Neuron (in vitro differentiated cells): ENCODE results near the gene PLA2G4A.
A peak's percentile ranks its signal among the peaks of the same experiment; 100 is the strongest.

Experiments
- H2AFZ ChIP-seq: one replicate; pipeline ENCODE4 v1.6.1; 2013; ENCODE audit warnings: low read depth, mild to moderate bottlenecking, inconsistent platforms, low read length, moderate library complexity
- H3K27me3 ChIP-seq: one replicate; pipeline ENCODE4 v1.6.1; 2013; ENCODE audit warnings: low read length; ENCODE audit not compliant: insufficient read depth
- H3K36me3 ChIP-seq: one replicate; pipeline ENCODE4 v1.6.1; 2013; ENCODE audit warnings: low read length; ENCODE audit not compliant: insufficient read depth
- H3K4me1 ChIP-seq: one replicate; pipeline ENCODE4 v1.6.1; 2013; ENCODE audit warnings: low read length; ENCODE audit not compliant: insufficient read depth
- H3K4me3 ChIP-seq: 2 replicates; pipeline ENCODE4 v1.5.1; 2013; ENCODE audit warnings: mild to moderate bottlenecking, low read length, moderate library complexity
- H3K9me3 ChIP-seq: one replicate; pipeline ENCODE4 v1.6.1; 2013; ENCODE audit warnings: low read length

Gene PLA2G4A

DNA sequence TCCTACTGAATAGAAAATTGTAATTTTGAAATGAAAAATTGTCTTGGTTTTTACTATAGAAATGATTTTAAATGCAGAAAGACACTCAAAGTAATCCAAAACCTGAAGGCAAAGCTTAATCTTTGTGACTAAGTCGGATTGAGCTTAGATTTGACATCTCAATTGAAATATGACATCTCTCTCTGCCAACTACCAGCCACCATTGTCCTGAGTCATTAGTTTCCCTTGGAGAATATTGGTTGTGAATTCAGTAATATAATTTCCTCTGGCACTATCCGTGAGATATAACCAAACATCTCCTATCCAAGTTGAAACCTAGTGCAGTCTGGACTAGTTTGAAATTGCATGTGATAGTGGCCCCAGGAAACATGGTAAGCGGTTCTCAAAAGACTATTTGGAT lies 37.1 kb downstream of the PLA2G4A start:
- no peak overlapping the region for H2AFZ ChIP-seq
- no peaks in the 10 kb centered on the region for H3K4me1 ChIP-seq
- no peak overlapping the region for H3K4me3 ChIP-seq
- no peaks in the 10 kb centered on the region for H3K36me3 ChIP-seq
- H3K27me3 ChIP-seq: no peaks in the 10 kb centered on the region
- no peaks in the 10 kb centered on the region for H3K9me3 ChIP-seq

GRCh38 chr1:186869526-186870228 lies 40.9 kb downstream of the PLA2G4A start:
- Histone ChIP-seq H2AFZ (no peak overlapping the region), H3K36me3 (no peaks in the 10 kb centered on the region), H3K9me3 (no peaks in the 10 kb centered on the region), H3K4me1 (peaks cover 23% of the 10 kb centered on the region), H3K27me3 (no peaks in the 10 kb centered on the region), H3K4me3 (no peak overlapping the region)

- Histone ChIP-seq H3K36me3 (no peaks in the 10 kb centered on the region), H3K9me3 (no peaks in the 10 kb centered on the region), H2AFZ (no peak overlapping the region), H3K27me3 (no peaks in the 10 kb centered on the region), H3K4me3 (no peak overlapping the region), H3K4me1 (peaks cover 23% of the 10 kb centered on the region)
Measured at GRCh38 chr1:186871784-186872183, 43.0 kb downstream of the PLA2G4A start.

DNA sequence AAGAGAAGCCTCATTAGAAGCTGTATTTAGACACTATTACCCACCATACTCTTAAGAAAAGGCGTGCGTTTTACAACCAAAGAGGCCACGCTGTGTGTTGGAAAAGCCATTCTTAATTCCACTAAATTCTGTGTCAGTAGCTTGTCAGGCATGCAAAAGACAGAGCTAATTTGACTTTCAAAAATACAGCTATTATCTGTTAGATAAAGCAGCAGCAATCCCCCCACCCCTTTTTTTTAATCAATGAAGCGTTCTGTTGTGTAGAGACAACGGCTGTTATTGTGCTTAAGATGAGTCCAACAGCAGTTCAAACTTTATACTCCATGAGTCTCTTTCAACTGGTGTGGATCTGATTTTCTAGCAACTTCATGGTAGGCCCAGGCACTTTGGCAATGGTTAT lies 43.5 kb downstream of the PLA2G4A start:
- Histone ChIP-seq H3K36me3 (no peaks in the 10 kb centered on the region), H2AFZ (no peak overlapping the region), H3K4me3 (no peak overlapping the region), H3K9me3 (no peaks in the 10 kb centered on the region), H3K27me3 (no peaks in the 10 kb centered on the region), H3K4me1 (peaks cover 23% of the 10 kb centered on the region)

DNA sequence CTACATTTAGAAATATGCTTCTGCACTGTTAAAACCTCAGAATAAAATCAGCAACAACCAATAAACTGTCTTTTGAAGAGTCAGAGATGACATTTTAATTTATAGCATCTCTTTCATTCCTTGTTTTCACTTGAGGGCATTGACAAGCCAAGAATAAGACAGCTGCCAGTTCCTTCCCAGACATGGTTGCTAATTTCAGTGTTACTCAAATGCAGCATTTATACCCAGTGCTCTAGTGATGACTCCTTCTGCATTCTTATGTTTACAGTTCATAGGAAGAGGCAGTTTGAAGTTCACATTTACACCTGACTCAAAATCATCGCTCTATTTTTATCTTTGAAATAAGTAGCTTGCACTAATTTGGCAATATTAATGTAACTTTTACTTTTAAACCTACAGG lies 44.9 kb downstream of the PLA2G4A start:
- Histone ChIP-seq H3K27me3 (no peaks in the 10 kb centered on the region), H3K9me3 (no peaks in the 10 kb centered on the region), H3K4me3 (no peak overlapping the region), H3K36me3 (no peaks in the 10 kb centered on the region), H3K4me1 (peaks cover 23% of the 10 kb centered on the region), H2AFZ (peak overlapping the region; percentile 7)

GRCh38 chr1:186875896-186876835 lies 47.4 kb downstream of the PLA2G4A start:
- Histone ChIP-seq H3K9me3 (no peaks in the 10 kb centered on the region), H3K27me3 (no peaks in the 10 kb centered on the region), H3K4me1 (peaks cover 37% of the 10 kb centered on the region)

DNA sequence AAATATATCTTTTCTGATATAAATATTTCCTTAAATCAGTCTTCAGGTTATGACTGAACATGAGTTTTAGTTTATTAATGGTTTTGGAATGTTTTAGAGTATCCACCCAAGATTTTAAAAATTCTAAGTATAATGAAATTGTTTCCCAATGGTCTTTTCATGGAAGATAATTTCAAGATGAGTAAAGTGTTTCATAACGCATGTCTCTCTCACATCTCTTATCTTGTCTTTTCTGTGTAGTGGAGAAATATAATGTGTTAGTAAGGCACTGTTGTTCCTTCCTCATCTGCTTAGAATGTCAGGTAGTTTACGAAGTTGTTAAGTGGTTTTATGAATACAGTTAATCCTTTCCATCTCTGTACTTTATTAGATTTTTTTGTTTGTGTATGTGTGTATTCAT lies 49.6 kb downstream of the PLA2G4A start:
- Histone ChIP-seq H3K9me3 (no peaks in the 10 kb centered on the region), H2AFZ (no peak overlapping the region), H3K4me3 (no peak overlapping the region), H3K4me1 (peaks cover 34% of the 10 kb centered on the region), H3K36me3 (no peaks in the 10 kb centered on the region), H3K27me3 (no peaks in the 10 kb centered on the region)

More at GRCh38 chr1:186875896-186876835, 47.4 kb downstream of the PLA2G4A start:
- Histone ChIP-seq H3K36me3 (no peaks in the 10 kb centered on the region), H3K4me3 (no peak overlapping the region), H2AFZ (no peak overlapping the region)

GRCh38 chr1:186880982-186881381 lies 52.2 kb downstream of the PLA2G4A start:
- H2AFZ ChIP-seq: no peak overlapping the region
- no peaks in the 10 kb centered on the region for H3K36me3 ChIP-seq
- peaks cover 29% of the 10 kb centered on the region for H3K4me1 ChIP-seq
- no peaks in the 10 kb centered on the region for H3K27me3 ChIP-seq
- no peak overlapping the region for H3K4me3 ChIP-seq
- no peaks in the 10 kb centered on the region for H3K9me3 ChIP-seq

DNA sequence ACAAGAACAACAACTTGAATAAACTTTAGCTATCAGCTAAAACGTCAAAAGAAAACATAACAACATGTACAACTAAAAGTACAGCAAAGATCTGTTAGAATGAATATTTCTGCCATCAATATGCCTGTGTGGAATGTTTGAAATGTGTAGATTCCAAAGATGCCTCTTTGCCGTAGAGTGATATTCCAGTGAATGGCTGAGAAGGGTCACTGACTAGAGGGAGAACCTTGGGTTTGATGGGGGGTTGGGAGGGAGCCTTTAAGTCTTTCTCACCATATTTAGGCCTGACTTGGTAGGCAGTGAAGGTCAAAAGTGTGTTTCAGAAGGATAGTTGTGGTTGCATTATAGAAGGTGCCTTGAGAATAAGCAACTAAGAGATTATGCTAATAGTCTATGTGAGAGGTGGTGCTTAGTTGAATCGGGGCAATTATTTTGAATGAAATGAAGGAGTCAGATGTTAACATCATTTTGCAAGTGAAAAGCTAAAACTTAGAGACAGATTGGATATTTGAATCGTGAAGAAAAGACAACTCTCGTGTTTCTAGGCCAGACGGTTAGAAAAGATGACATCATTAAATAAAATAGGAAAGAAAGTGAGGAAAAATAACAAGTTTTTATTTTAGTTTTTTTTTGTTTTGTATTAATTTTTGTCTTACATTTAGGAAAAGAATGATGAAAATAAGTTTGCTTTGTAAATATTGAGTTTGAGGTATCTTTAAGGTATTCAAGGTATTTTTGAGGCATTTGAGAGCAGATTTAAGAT lies 53.8 kb downstream of the PLA2G4A start:
- Histone ChIP-seq H3K36me3 (no peaks in the 10 kb centered on the region), H3K27me3 (no peaks in the 10 kb centered on the region), H2AFZ (no peak overlapping the region), H3K9me3 (no peaks in the 10 kb centered on the region), H3K4me3 (no peak overlapping the region), H3K4me1 (peaks cover 29% of the 10 kb centered on the region)

DNA sequence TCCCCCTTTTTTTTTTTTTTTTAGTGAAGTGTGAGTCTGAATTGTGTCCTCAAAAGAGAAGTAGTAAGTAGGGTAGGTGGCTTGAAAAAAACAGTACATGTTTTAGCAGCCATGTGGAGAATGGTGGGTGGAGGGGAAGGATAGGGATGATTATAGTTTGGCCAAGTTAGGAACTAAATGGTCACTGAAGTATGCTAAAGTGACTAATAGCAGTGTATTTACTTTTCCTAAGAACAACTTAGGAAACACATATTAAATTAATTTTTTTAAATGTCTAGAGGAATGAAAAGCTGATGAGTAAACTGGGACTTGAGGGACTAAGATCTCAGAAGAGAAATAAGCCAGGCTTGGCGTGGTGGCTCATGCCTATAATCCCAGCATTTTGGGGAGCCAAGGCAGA lies 55.5 kb downstream of the PLA2G4A start:
- no peaks in the 10 kb centered on the region for H3K9me3 ChIP-seq
- peaks cover 4% of the 10 kb centered on the region for H3K27me3 ChIP-seq
- H3K4me3 ChIP-seq: no peak overlapping the region
- H3K36me3 ChIP-seq: no peaks in the 10 kb centered on the region
- H3K4me1 ChIP-seq: peaks cover 29% of the 10 kb centered on the region
- no peak overlapping the region for H2AFZ ChIP-seq

DNA sequence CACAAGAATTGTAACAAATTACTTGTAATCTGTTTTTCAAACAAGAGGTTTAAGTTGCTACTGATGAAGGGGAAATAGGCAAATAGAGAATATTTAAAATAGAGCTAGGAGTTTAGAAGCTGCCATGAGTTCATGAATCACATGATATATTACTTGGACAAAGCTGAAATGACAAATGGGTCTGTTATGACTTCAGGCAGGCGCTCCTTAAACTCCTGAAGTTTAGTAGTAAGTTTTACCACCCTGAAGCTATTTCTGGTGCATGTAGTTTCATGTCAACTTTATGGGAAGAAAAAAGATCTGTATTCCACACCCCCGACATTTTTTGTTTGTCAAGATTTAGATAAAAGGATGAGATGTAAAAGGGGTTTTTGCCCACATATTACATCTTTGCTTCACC lies 58.5 kb downstream of the PLA2G4A start:
- Histone ChIP-seq H2AFZ (no peak overlapping the region), H3K27me3 (peaks cover 6% of the 10 kb centered on the region)

GRCh38 chr1:186888367-186888766 lies 59.6 kb downstream of the PLA2G4A start:
- Histone ChIP-seq H3K27me3 (peaks cover 6% of the 10 kb centered on the region), H3K36me3 (no peaks in the 10 kb centered on the region), H3K4me1 (no peaks in the 10 kb centered on the region), H3K9me3 (no peaks in the 10 kb centered on the region), H3K4me3 (no peak overlapping the region), H2AFZ (no peak overlapping the region)

More for the DNA sequence above, 58.5 kb downstream of the PLA2G4A start:
- peaks cover 5% of the 10 kb centered on the region for H3K4me1 ChIP-seq
- no peak overlapping the region for H3K4me3 ChIP-seq
- H3K9me3 ChIP-seq: no peaks in the 10 kb centered on the region
- no peaks in the 10 kb centered on the region for H3K36me3 ChIP-seq

DNA sequence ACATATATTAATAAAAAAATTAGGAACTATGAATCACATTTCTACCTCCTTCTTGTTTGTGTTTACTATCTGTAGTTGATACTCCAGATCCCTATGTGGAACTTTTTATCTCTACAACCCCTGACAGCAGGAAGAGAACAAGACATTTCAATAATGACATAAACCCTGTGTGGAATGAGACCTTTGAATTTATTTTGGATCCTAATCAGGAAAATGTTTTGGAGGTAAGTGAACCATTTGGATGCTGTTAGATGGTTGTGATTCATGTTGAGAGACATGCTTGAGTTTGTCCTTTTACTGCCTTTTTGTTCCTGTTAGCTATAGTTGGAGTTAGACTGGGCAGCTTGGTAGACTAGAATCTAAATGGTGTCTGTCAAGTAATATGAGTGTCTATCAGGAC lies 64.2 kb downstream of the PLA2G4A start:
- H3K4me3 ChIP-seq: no peak overlapping the region
- no peaks in the 10 kb centered on the region for H3K4me1 ChIP-seq
- H3K36me3 ChIP-seq: no peaks in the 10 kb centered on the region
- H2AFZ ChIP-seq: no peak overlapping the region
- H3K27me3 ChIP-seq: peaks cover 6% of the 10 kb centered on the region
- H3K9me3 ChIP-seq: no peaks in the 10 kb centered on the region
